ENCODE data around the gene L1TD1. TPM values are rescaled to one million over a fixed set of nuclear protein-coding genes. Genes with fewer than 3 reads are reported as not detected.
A peak's percentile ranks its signal among the peaks of the same experiment; 100 is the strongest.

Gene L1TD1
- total and polyA plus RNA-seq, 2 experiments from 2014 or later, result 283 to 628 TPM

GRCh38 chr1:62229468-62229867 is 34.8 kb downstream of the L1TD1 start:
- ATAC-seq, result peak; percentile 62
- H3K4me3 Mint-ChIP-seq, result no peak overlapping the region
- H3K4me1 Mint-ChIP-seq, result peaks cover 51% of the 10 kb centered on the region
- no peak for TF ChIP-seq ETS1 (IDR thresholded peaks at IDR 0.05)
- TF ChIP-seq POLR2AphosphoS5 (IDR thresholded peaks at IDR 0.05; ENCODE audit: low read depth), result no peak; the same call in 1 of the 2 replicates
- TF ChIP-seq EZH2 (IDR thresholded peaks at IDR 0.05; ENCODE audit: low read depth, unreplicated experiment), result no peak
- no peak for TF ChIP-seq STAT1 (IDR thresholded peaks at IDR 0.05; ENCODE audit: unreplicated experiment)
- TF ChIP-seq ZNF462 (CRISPR knock-in tag; IDR thresholded peaks at IDR 0.05), result no peak
- TF ChIP-seq CREB1 (CRISPR knock-in tag; IDR thresholded peaks at IDR 0.05; ENCODE audit: low read depth), result no peak
- TF ChIP-seq ZNF331 (CRISPR knock-in tag; IDR thresholded peaks at IDR 0.05; ENCODE audit: low read depth), result no peak
- TF ChIP-seq JUNB (IDR thresholded peaks at IDR 0.05; ENCODE audit: unreplicated experiment), result no peak
- TF ChIP-seq REST (IDR thresholded peaks at IDR 0.05; ENCODE audit: unreplicated experiment), result no peak
- TF ChIP-seq NANOG (IDR thresholded peaks at IDR 0.05; ENCODE audit: borderline replicate concordance), result no peak
- no peak for TF ChIP-seq CTCF (conservative IDR thresholded peaks at IDR 0.05; ENCODE audit: low read depth in 2 of 2)
- H3K79me2 ChIP-seq (replicated peaks; ENCODE audit: insufficient read depth), result no peaks in the 10 kb centered on the region
- no peak overlapping the region for H3K4me3 ChIP-seq
- peak overlapping the region; percentile 94 for H3K27ac ChIP-seq (ENCODE audit: low read depth)
- peak overlapping the region; percentile 67 for H3K4me2 ChIP-seq
- no peaks in the 10 kb centered on the region for H3K9me3 Mint-ChIP-seq
- H3F3A ChIP-seq (replicated peaks; ENCODE audit: low read depth), result peaks cover 46% of the 10 kb centered on the region
- H3K36me3 Mint-ChIP-seq (ENCODE audit: low read depth), result peaks cover 50% of the 10 kb centered on the region
- peaks cover 60% of the 10 kb centered on the region for H3K4me1 ChIP-seq (ENCODE audit: insufficient read depth)
- no peak overlapping the region for H2AFZ ChIP-seq
- no peaks in the 10 kb centered on the region for H3K27me3 ChIP-seq (ENCODE audit: insufficient read depth)
- H3K36me3 ChIP-seq (ENCODE audit: insufficient read depth), result peaks cover 20% of the 10 kb centered on the region
- peak overlapping the region; percentile 74; the same call in 1 of the 2 replicates for H3K27ac Mint-ChIP-seq
- DNase-seq (ENCODE audit: low spot score), result no peak
- 0 out of 2 replicates have a peak, but pooled peaks cover 6% of the 10 kb centered on the region for H4K20me1 ChIP-seq (replicated peaks; ENCODE audit: insufficient read depth)
- peaks cover 2% of the 10 kb centered on the region for H3K27me3 Mint-ChIP-seq (ENCODE audit: insufficient read depth, low read depth, poor library complexity)
- H3K9me2 ChIP-seq (ENCODE audit: insufficient read depth), result no peaks in the 10 kb centered on the region

All from GM23338 (cell line).